GM12878 (cell line): ENCODE measurements around the gene PAQR8. TPM values are rescaled to one million over a fixed set of nuclear protein-coding genes. Genes with fewer than 3 reads are reported as not detected.

Experiments used
- ATAC-seq: fragments of 200-7000 bp; cut with Tn5 transposase; 3 replicates; pipeline ENCODE4 v1.9.1; 2020; ENCODE audit warnings: mild to moderate bottlenecking, moderate library complexity
- BruUV-seq: library from RNA; stranded (reverse); fragments of 400-500 nt; replicated peaks from 2 replicates; lab custom pipeline; 2021; lab: Mats Ljungman, UMichigan
- CTCF ChIA-PET: fragments of 300-600 bp; sonication (Branson Sonifier 250); formaldehyde crosslinking; extraction: SDS; loops from one replicate; lab custom pipeline; 2021; ENCODE audit warnings: inconsistent platforms; lab: Yijun Ruan, JAX
- POLR2A ChIA-PET: fragments of 350-600 bp; formaldehyde crosslinking; extraction: SDS; loops from one replicate; lab custom pipeline; 2021; ENCODE audit warnings: inconsistent platforms; lab: Charles Lee
- RAD21 ChIA-PET: fragments of 300-600 bp; sonication (Branson Sonifier 250); formaldehyde crosslinking; loops from one replicate; lab custom pipeline; 2023; ENCODE audit warnings: antibody characterized with exemption; ENCODE audit not compliant: unreplicated experiment; lab: Charles Lee
- SMC1A ChIA-PET: fragments of 300-600 bp; sonication (Branson Sonifier 250); formaldehyde crosslinking; loops from one replicate; lab custom pipeline; 2023; ENCODE audit not compliant: unreplicated experiment, uncharacterized antibody; lab: Charles Lee
- DNase-seq: peaks from one replicate; pipeline ENCODE4 v3.0.0-alpha.2; 2011; ENCODE audit warnings: low read depth, low spot score
- FAIRE-seq: peaks from 3 replicates; lab custom pipeline; 2011; peaks lifted over from hg19 to GRCh38; lab: Jason Lieb, UNC
- H2AFZ ChIP-seq: 2 replicates; pipeline ENCODE4 v1.6.0; 2011; ENCODE audit warnings: low read depth, low read length, control low read depth; ENCODE audit not compliant: control insufficient read depth
- H3K27ac ChIP-seq: 2 replicates; pipeline ENCODE4 v1.5.1; 2011; ENCODE audit warnings: control low read depth; ENCODE audit not compliant: control insufficient read depth, insufficient read depth
- H3K27me3 ChIP-seq, 2 experiments: replicated peaks in 1 of 2; 2 replicates each; pipeline versions ENCODE4 v1.6.0 to v1.6.1; 2011; ENCODE audit warnings: low read length in 1 of 2; ENCODE audit not compliant: control insufficient read depth in 2 of 2, insufficient read depth in 2 of 2
- H3K36me3 ChIP-seq, 2 experiments: 2 replicates each; pipeline ENCODE4 v1.5.1; 2011; ENCODE audit warnings: low read length in 1 of 2; ENCODE audit not compliant: control insufficient read depth in 2 of 2, insufficient read depth in 2 of 2
- H3K4me1 ChIP-seq: 2 replicates; pipeline ENCODE4 v1.6.1; 2011; ENCODE audit warnings: mild to moderate bottlenecking, low read length, moderate library complexity, mixed read lengths; ENCODE audit not compliant: control insufficient read depth, insufficient read depth
- H3K4me2 ChIP-seq: 2 replicates; pipeline ENCODE4 v1.6.0; 2011; ENCODE audit warnings: control low read depth; ENCODE audit not compliant: control insufficient read depth, insufficient read depth
- H3K4me3 ChIP-seq: fragments of 200-600 bp; sonication (generic); 2 replicates; pipeline ENCODE4 v1.5.1; 2016
- H3K79me2 ChIP-seq: 2 replicates; pipeline ENCODE4 v1.6.0; 2011; ENCODE audit warnings: low read length; ENCODE audit not compliant: control insufficient read depth, insufficient read depth
- H3K9ac ChIP-seq: 2 replicates; pipeline ENCODE4 v1.8.0; 2011; ENCODE audit warnings: low read length, control low read depth, mixed read lengths; ENCODE audit not compliant: control insufficient read depth, insufficient read depth
- H3K9me3 ChIP-seq: replicated peaks from 3 replicates; pipeline ENCODE4 v1.5.1; 2011; ENCODE audit warnings: mild to moderate bottlenecking, low read length; ENCODE audit not compliant: control insufficient read depth, insufficient read depth
- H4K20me1 ChIP-seq: 2 replicates; pipeline ENCODE4 v1.6.0; 2011; ENCODE audit not compliant: control insufficient read depth, insufficient read depth
- ATF2 ChIP-seq: IDR thresholded peaks from 2 replicates; pipeline ENCODE4 v1.6.1; 2012; ENCODE audit warnings: low read length, inconsistent platforms
- BACH1 ChIP-seq: fragments of 450-650 bp; IDR thresholded peaks from 2 replicates; pipeline ENCODE4 v1.6.1; 2017; ENCODE audit warnings: mild to moderate bottlenecking, borderline replicate concordance
- CBX3 ChIP-seq: fragments of 200-600 bp; sonication (generic); IDR thresholded peaks from 2 replicates; pipeline ENCODE4 v1.6.1; 2016; ENCODE audit warnings: low read depth, borderline replicate concordance
- EP300 ChIP-seq, 2 experiments: fragments of 150-350 bp in 1 of 2; IDR thresholded peaks; 2 replicates each; pipeline ENCODE4 v1.6.1; 2011 to 2012; ENCODE audit warnings: low read depth in 2 of 2, low read length in 2 of 2, borderline replicate concordance in 1 of 2, improper control_type of control experiment in 1 of 2, inconsistent platforms in 1 of 2; ENCODE audit not compliant: control insufficient read depth in 1 of 2
- HDAC2 ChIP-seq: fragments of 200-600 bp; sonication (generic); IDR thresholded peaks from 2 replicates; pipeline ENCODE4 v1.6.1; 2017
- MTA3 ChIP-seq: IDR thresholded peaks from 2 replicates; pipeline ENCODE4 v1.6.1; 2012; ENCODE audit warnings: low read length, inconsistent platforms, borderline replicate concordance
- NR2F1 ChIP-seq: fragments of 450-650 bp; conservative IDR thresholded peaks from 2 replicates; pipeline ENCODE4 v1.6.1; 2017; ENCODE audit warnings: mild to moderate bottlenecking
- POLR2AphosphoS2 ChIP-seq: IDR thresholded peaks from 2 replicates; pipeline ENCODE4 v1.6.1; 2011; ENCODE audit warnings: low read depth, mild to moderate bottlenecking, low read length, improper control_type of control experiment, moderate library complexity
- PRDM15 ChIP-seq: fragments of 450-650 bp; formaldehyde crosslinking; IDR thresholded peaks from 2 replicates; pipeline ENCODE4 v1.4.0; 2020; ENCODE audit warnings: mild to moderate bottlenecking, moderate library complexity
- SIN3A ChIP-seq: IDR thresholded peaks from 2 replicates; pipeline ENCODE4 v1.6.1; 2012; ENCODE audit warnings: low read depth, low read length, improper control_type of control experiment
- SIX5 ChIP-seq: IDR thresholded peaks from 2 replicates; pipeline ENCODE4 v1.6.1; 2011; ENCODE audit warnings: mild to moderate bottlenecking, low read depth, low read length, moderate library complexity; ENCODE audit not compliant: severe bottlenecking
- SREBF2 ChIP-seq: IDR thresholded peaks from 2 replicates; pipeline ENCODE4 v1.6.1; 2012; ENCODE audit warnings: mild to moderate bottlenecking, low read length
- ZBTB4 ChIP-seq: fragments of 450-650 bp; formaldehyde crosslinking; IDR thresholded peaks from 2 replicates; pipeline ENCODE4 v1.4.0; 2022; ENCODE audit warnings: mild to moderate bottlenecking, moderate library complexity
- WGBS: methylation state at CpG from one replicate; pipeline ENCODE4 v1.1.6; 2016; ENCODE audit warnings: low lambda C conversion rate; ENCODE audit not compliant: insufficient replicate concordance, insufficient coverage; ENCODE audit errors: missing lambda C conversion rate; 5-methylcytosine and 5-hydroxymethylcytosine counted together
- in situ Hi-C: fragments of 300-500 bp; cut with MboI; formaldehyde crosslinking; loops from 9 replicates; pipeline ENCODE4 v1.14.3; 2018; ENCODE audit warnings: mixed read lengths
- intact Hi-C: fragments of 100-400 bp; cut with micrococcal nuclease; formaldehyde crosslinking; loops from one replicate; pipeline ENCODE4 v1.14.2; 2022; ENCODE audit not compliant: unreplicated experiment
- polyA plus RNA-seq, 11 experiments: library from polyadenylated mRNA; depleted of rRNA in 4 of 11; unstranded in 6 of 11; stranded (reverse) in 5 of 11; fragments of >200 nt; fragmentation: Nextera tagmentation in 4 of 11; fragmentation: Illumina TruSeq in 1 of 11; extraction: Ambion mirVana in 4 of 11; extraction: Trizol in 1 of 11; gene quantifications; 1 replicate in 1 of 11; 2 replicates in 10 of 11; pipeline versions ENCODE4 v1.2.1 to v1.2.3, GENCODE V29; 2011 to 2016; ENCODE audit warnings: inconsistent platforms in 2 of 11, missing spikeins in 2 of 11, low read depth in 1 of 11
- total RNA-seq, 4 experiments: library from RNA; depleted of rRNA in 3 of 4; stranded (reverse); fragments of >200 nt in 3 of 4; fragmentation: Illumina TruSeq in 1 of 4; extraction: Trizol in 1 of 4; gene quantifications; 2 replicates each; pipeline versions ENCODE4 v1.2.1 to v1.2.3, GENCODE V29; 2013 to 2021

Gene PAQR8
- total and polyA plus RNA-seq, 10 of the 15 experiments (the other 5 are each of a cell fraction or from before 2014, with no cell fraction given): 3.9 to 22.4 (median 14.6) TPM

- ATAC-seq (no peak), DNase-seq (no peak), FAIRE-seq (no peak)
- peaks cover 2 to 8% of the 10 kb centered on the region in 2 experiments; a peak in 2 of 4 replicates for H3K36me3 ChIP-seq
- WGBS: 98% methylated on average over 2 of the region's 2 CpGs
- H3K9me3 ChIP-seq: peaks cover 4% of the 10 kb centered on the region; the same call in 2 of the 3 replicates
- no peak overlapping the region for H3K4me2 ChIP-seq
- no peaks in the 10 kb centered on the region for H3K4me1 ChIP-seq
- no peaks in the 10 kb centered on the region for H3K27me3 ChIP-seq
- H3K9ac ChIP-seq: no peak overlapping the region
- H3K4me3 ChIP-seq: no peak overlapping the region
- intact Hi-C loops (no loop called here), in situ Hi-C loops (no loop called here)
- ChIA-PET POLR2A (interaction anchor here (1.0 to 2.0 kb wide), 3 partner anchors 28 to 96 kb away, joined by 3 to 4 read pairs (median 3); no protein-coding TSS in a partner anchor), RAD21 (interaction anchor here (0.7 kb wide), 1 partner anchor 86 kb away, joined by 3 read pairs; no protein-coding TSS in a partner anchor), SMC1A (interaction anchor here (0.8 kb wide), 2 partner anchors 11 to 66 kb away, joined by 3 to 4 read pairs; no protein-coding TSS in a partner anchor), CTCF (interaction anchor here (8.8 kb wide), 1 partner anchor 30 kb away, joined by 75 read pairs; no protein-coding TSS in a partner anchor)
- H3K27ac ChIP-seq: no peak overlapping the region
- BruUV-seq: no TSS peak
- peaks cover 16% of the 10 kb centered on the region for H3K79me2 ChIP-seq
- no peak overlapping the region for H2AFZ ChIP-seq
- no peaks in the 10 kb centered on the region for H4K20me1 ChIP-seq
- TF ChIP-seq SIX5 (no peak), ATF2 (no peak), PRDM15 (CRISPR knock-in tag) (no peak), MTA3 (no peak), HDAC2 (no peak), CBX3 (no peak), EP300 (IDR thresholded peaks at IDR 0.05; ENCODE audit: borderline replicate concordance in 1 of 2, control insufficient read depth in 1 of 2, low read depth in 2 of 2, low read length in 2 of 2) (no peak), NR2F1 (no peak), BACH1 (no peak), POLR2AphosphoS2 (no peak), SIN3A (no peak), ZBTB4 (CRISPR knock-in tag) (no peak), SREBF2 (no peak)
These were observed 7.3 kb downstream of the PAQR8 start for GRCh38 chr6:52369234-52369633.
